SKM-1 (cell line): ENCODE data around the gene MCF2L2.

Experiments
- DNase-seq: peaks from one replicate; lab custom pipeline; 2025; ENCODE audit not compliant: unreplicated experiment; lab: John Stamatoyannopoulos, UW

MCF2L2 gene

GRCh38 chr3:183142199-183142598 lies 286.2 kb downstream of the MCF2L2 start:
- no peak for DNase-seq

GRCh38 chr3:183134844-183135243 lies 293.6 kb downstream of the MCF2L2 start:
- no peak for DNase-seq

GRCh38 chr3:183132409-183132808 lies 296.0 kb downstream of the MCF2L2 start:
- no peak for DNase-seq

GRCh38 chr3:183131735-183132134 lies 296.7 kb downstream of the MCF2L2 start:
- DNase-seq = no peak

GRCh38 chr3:183131186-183131725 lies 297.2 kb downstream of the MCF2L2 start:
- DNase-seq = no peak

GRCh38 chr3:183129243-183129642 lies 299.2 kb downstream of the MCF2L2 start:
- no peak for DNase-seq

GRCh38 chr3:183128709-183129108 lies 299.7 kb downstream of the MCF2L2 start:
- no peak for DNase-seq
